Fibroblast of villous mesenchyme (primary cell): ENCODE data around the gene ZNF770. TPM values are rescaled to one million over a fixed set of nuclear protein-coding genes. Genes with fewer than 3 reads are reported as not detected.
"Not testable (repeated sequence)": the region's sequence is repeated elsewhere in the genome, so short reads cannot be mapped to it uniquely, and the experiment has no call there.

Experiments used
- DNase-seq: peaks from one replicate; pipeline ENCODE4 v3.0.0-alpha.2; 2010; ENCODE audit warnings: low read depth
- H3K4me3 ChIP-seq: 2 replicates; pipeline ENCODE4 v1.5.1; 2011; ENCODE audit warnings: low read depth, mild to moderate bottlenecking, low read length
- CTCF ChIP-seq: IDR thresholded peaks from 2 replicates; pipeline ENCODE4 v1.5.1; 2012; ENCODE audit warnings: low read depth, mild to moderate bottlenecking, low read length; ENCODE audit not compliant: insufficient read depth
- total RNA-seq: library from RNA; depleted of rRNA; stranded (reverse); fragments of >200 nt; gene quantifications from 2 replicates; pipeline ENCODE4 v1.2.3, GENCODE V29; 2012

Gene ZNF770
- total RNA-seq, 1 donor: 44.0 TPM

GRCh38 chr15:34941831-34942230 is 46.3 kb downstream of the ZNF770 start:
- no peak for TF ChIP-seq CTCF
- no peak for DNase-seq
- no peak overlapping the region for H3K4me3 ChIP-seq

GRCh38 chr15:34941185-34941698 is 46.8 kb downstream of the ZNF770 start:
- TF ChIP-seq CTCF: no peak
- no peak for DNase-seq

DNA sequence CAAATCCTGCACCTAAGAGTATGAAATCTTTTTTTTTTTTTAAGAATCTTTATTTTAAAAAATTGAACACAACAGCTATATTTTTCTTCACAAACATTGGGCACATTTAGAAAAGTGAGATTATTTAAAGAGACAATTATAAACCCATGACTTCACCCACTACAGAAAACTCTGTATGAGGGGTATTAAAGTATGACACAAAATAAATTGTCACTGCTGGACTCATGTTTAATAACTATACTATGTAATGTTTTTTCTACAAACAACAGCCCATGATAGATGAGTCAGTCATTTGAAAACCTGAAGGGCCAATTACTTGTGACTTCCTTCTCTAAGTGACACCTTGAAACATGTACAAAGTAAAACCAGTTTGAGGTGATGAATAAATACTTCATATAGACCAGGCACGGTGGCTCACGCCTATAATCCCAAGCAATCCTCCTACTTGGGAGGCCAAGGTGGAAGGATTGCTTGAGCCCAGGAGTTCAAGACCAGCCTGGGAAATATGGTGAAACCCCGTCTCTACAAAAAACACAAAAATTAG is 54.6 kb downstream of the ZNF770 start:
- DNase-seq: no peak
- no peak for TF ChIP-seq CTCF

More at GRCh38 chr15:34941185-34941698, 46.8 kb downstream of the ZNF770 start:
- no peak overlapping the region for H3K4me3 ChIP-seq

GRCh38 chr15:34928349-34928748 is 59.7 kb downstream of the ZNF770 start:
- H3K4me3 ChIP-seq, DNase-seq: not testable (repeated sequence)

More for the DNA sequence above, 54.6 kb downstream of the ZNF770 start:
- H3K4me3 ChIP-seq: no peak overlapping the region

Other genes starting within 250 kb of the ZNF770 start
- gene GJD2, start 233.3 kb downstream of the ZNF770 start, total RNA-seq: not detected in 2 replicates
- gene ACTC1, start 192.7 kb downstream of the ZNF770 start, total RNA-seq: under 0.01 and 0.64 TPM in 2 replicates
- 27.1 and 38.4 TPM in 2 replicates for gene AQR, start 18.5 kb downstream of the ZNF770 start, total RNA-seq
- gene NANOGP8, start 97.0 kb upstream of the ZNF770 start, total RNA-seq: 0.32 TPM in 1 of 2 replicates, not detected in the other